Hematopoietic multipotent progenitor cell treated with erythropoietin and hydrocortisone succinate and interleukin-3 and kit ligand, for 4 days (in vitro differentiated cells): ENCODE data around the gene BIVM.
"Not testable (repeated sequence)": the region's sequence is repeated elsewhere in the genome, so short reads cannot be mapped to it uniquely, and the experiment has no call there.

Experiments
- DNase-seq: peaks from one replicate; pipeline ENCODE4 v3.0.0-alpha.2; 2015

BIVM gene

GRCh38 chr13:102798581-102799425, at the start of gene BIVM, which contains the start of gene POGLUT2:
TSS of gene BIVM (plus strand) at chr13:102799119. CDS start at chr13:102807268, 8,149 bp downstream.
TSS of gene POGLUT2 (minus strand) at chr13:102798976. CDS start at chr13:102798670, 306 bp downstream.
- DNase-seq = peak; percentile 97

GRCh38 chr13:102751886-102752285, 47.0 kb upstream of the BIVM start:
- DNase-seq = peak; percentile 65

- DNase-seq = no peak
These were observed 41.9 kb upstream of the BIVM start for GRCh38 chr13:102757006-102757405.

- DNase-seq = no peak
These were observed 40.1 kb upstream of the BIVM start for GRCh38 chr13:102758842-102759241.

- DNase-seq = no peak
These were observed 37.8 kb upstream of the BIVM start for GRCh38 chr13:102761071-102761470.

GRCh38 chr13:102763741-102764140, 35.2 kb upstream of the BIVM start:
- DNase-seq = no peak

GRCh38 chr13:102768909-102769308, 30.0 kb upstream of the BIVM start:
- DNase-seq = no peak

- peak; percentile 40 for DNase-seq
These were observed 29.2 kb upstream of the BIVM start for GRCh38 chr13:102769679-102770078.

- DNase-seq = no peak
These were observed 28.5 kb upstream of the BIVM start for GRCh38 chr13:102770435-102770834.

- peak; percentile 30 for DNase-seq
These were observed 27.4 kb upstream of the BIVM start for GRCh38 chr13:102771298-102772041.

- DNase-seq = no peak
These were observed 26.9 kb upstream of the BIVM start for GRCh38 chr13:102772042-102772425.

- peak; percentile 94 for DNase-seq
These were observed 25.3 kb upstream of the BIVM start, which contains the start of gene TEX30 for GRCh38 chr13:102773441-102774213. TSS of gene TEX30 (minus strand) at chr13:102773786. CDS start at chr13:102770026, 3,760 bp downstream.

GRCh38 chr13:102774214-102774568, 24.7 kb upstream of the BIVM start:
- DNase-seq = no peak

- peak; percentile 53 for DNase-seq
These were observed 24.1 kb upstream of the BIVM start for GRCh38 chr13:102774591-102775520.

- DNase-seq = no peak
These were observed 22.6 kb upstream of the BIVM start for GRCh38 chr13:102776271-102776670.

- DNase-seq = no peak
These were observed 21.2 kb upstream of the BIVM start for GRCh38 chr13:102777736-102778135.

GRCh38 chr13:102779436-102780159, 19.3 kb upstream of the BIVM start:
- peak; percentile 88 for DNase-seq

- DNase-seq = not testable (repeated sequence)
These were observed 18.3 kb upstream of the BIVM start for GRCh38 chr13:102780656-102781055.

GRCh38 chr13:102781591-102781990, 17.3 kb upstream of the BIVM start:
- DNase-seq = no peak

GRCh38 chr13:102784483-102784882, 14.4 kb upstream of the BIVM start:
- no peak for DNase-seq

- no peak for DNase-seq
These were observed 10.2 kb upstream of the BIVM start for GRCh38 chr13:102788683-102789082.
